Measurements from ENCODE around the gene COPG2.
"Not testable (repeated sequence)": the region's sequence is repeated elsewhere in the genome, so short reads cannot be mapped to it uniquely, and the experiment has no call there.

The COPG2 gene, protein sequence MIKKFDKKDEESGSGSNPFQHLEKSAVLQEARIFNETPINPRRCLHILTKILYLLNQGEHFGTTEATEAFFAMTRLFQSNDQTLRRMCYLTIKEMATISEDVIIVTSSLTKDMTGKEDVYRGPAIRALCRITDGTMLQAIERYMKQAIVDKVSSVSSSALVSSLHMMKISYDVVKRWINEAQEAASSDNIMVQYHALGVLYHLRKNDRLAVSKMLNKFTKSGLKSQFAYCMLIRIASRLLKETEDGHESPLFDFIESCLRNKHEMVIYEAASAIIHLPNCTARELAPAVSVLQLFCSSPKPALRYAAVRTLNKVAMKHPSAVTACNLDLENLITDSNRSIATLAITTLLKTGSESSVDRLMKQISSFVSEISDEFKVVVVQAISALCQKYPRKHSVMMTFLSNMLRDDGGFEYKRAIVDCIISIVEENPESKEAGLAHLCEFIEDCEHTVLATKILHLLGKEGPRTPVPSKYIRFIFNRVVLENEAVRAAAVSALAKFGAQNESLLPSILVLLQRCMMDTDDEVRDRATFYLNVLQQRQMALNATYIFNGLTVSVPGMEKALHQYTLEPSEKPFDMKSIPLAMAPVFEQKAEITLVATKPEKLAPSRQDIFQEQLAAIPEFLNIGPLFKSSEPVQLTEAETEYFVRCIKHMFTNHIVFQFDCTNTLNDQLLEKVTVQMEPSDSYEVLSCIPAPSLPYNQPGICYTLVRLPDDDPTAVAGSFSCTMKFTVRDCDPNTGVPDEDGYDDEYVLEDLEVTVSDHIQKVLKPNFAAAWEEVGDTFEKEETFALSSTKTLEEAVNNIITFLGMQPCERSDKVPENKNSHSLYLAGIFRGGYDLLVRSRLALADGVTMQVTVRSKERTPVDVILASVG

DNA sequence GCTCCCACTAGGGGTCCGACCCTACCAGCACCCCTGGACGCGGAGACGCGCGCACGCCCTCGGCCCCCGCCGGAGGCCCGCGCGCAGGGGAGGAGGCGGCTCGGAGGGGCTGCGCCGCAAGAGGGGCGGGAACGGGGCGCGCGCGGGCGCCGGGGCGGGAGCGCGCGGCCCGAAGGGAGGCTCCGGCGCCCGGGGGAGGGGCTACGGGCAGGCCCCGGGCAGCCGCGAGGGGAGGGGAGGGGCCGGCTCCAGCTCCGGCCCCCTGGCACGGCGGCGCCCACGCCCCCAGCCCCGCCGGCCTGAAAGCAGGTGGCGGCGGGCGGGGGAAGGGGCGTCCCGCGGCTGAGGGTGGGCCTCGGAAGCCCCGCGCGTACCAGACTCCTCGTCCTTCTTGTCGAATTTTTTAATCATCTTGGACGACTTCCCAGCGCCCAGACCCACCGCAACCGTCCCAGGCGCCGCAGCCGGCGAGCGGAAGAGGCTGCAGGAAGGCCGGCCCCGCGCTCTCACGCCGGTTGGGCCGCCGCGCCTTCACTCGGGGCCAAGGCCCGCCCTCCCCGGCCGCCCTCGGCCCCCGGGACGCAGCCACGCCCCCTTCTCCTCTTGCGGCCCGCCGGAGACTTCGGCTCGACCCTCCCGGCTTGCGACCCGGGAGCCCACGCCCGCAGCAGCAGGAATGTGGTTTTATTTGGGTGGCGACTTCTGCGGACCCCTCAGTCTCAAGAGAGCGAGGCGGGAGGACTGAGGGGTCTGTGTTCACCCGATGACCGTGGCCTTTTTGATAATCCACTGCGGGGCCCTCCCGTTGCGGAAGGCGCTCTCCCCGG lies at the start of gene COPG2:
Gene COPG2 (minus strand): TSS at position 491 of the 827 bp plus-strand sequence. CDS start 80 bp downstream, at position 411.
- ATAC-seq: peak; percentile 95
- peak; percentile 91 for DNase-seq

DNA sequence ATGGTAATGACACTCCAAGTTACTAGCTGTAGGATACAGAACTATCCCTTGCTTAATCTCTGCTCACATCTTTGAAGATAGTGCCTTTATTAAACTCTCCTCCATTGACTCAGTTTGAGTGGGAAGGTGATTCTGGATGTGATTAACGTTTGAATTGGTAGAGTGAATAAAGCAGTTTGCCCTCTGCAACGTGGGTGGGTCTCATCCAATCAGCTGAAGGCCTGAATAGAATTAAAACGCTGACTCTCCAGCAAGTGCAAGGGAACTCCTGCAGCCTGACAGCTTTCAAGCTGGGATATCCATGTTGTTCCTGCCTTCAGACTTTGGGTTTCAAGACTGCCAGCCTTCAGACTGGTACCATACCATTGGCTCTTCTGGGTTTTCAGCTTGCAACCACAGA lies 43.9 kb upstream of the COPG2 start:
- ATAC-seq: no peak
- no peak for DNase-seq

DNA sequence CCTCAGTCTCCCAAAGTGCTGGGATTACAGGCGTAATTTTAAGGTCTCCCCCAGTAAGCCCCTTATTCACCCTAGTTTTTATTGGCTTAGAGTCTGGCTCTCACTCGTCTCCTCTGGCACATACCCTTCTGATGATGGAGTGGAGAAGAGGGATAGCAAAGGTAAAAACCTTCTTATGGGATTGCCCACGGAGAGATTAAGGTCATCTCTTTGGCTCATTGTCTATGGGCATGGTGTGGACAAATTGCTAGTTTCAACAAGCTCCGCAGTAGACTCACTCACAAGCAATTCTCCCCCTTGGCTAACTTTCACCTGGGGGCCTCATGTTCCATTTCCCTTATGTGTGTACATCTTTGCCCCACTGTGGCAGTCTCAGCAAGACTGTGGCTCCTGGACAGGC lies 40.2 kb upstream of the COPG2 start:
- no peak for DNase-seq

DNA sequence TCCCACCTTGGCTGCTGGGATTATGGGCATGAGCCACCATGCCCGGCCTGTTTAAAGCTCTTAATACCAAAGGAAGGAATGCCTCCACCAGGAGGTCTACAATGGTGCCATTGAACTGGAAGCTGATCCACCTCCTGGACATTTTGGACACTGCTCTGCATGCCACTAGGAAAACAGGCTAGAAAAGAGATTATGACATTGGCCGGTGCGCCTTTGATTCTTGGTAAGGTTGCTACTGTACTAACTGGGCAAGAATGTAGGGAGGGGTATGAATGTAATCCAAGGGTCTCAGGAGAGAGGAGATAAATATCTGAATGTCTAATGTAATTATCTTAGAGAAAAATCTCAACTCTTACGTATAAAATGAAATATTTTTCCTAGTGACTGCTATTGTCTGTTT lies 39.5 kb upstream of the COPG2 start:
- DNase-seq (no peak), ATAC-seq (no peak)

More for the DNA sequence above, 40.2 kb upstream of the COPG2 start:
- no peak for ATAC-seq

DNA sequence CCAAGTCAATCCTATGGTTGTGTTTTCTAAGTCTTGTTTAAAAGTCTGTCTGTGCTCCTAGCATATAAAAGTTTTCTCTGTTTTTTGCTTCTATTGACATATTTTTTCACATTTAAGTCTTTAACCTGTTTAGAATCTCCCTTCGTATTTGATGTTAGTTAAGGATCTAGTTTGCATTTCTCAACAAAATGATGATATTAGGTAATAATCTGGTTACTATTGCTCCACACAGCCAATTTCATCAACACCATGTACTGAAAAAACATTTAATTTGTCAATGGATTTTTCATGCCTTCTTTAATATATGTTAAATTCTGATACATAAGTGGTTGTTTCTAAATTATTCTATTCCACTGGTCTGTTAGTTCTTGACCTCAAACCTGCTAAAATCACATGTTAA lies 35.3 kb upstream of the COPG2 start:
- ATAC-seq (no peak), DNase-seq (no peak)

DNA sequence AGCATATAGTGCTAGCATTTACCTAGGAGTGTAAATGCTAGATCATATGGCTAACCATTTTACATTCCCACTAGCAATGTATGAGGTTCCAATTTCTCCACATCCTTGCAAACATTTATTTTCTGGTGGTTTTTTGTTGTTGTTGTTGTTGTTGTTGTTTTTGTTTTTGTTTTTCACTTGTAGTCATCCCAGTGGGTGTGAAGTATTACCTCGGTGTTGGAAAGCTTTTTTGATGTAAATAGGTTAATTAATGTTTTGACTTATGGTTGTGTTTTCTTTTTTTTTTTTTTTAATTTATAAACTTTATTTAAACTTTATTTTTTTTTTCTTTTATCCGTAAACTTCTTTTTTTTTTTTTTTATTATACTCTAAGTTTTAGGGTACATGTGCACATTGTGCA lies 33.1 kb upstream of the COPG2 start:
- no peak for ATAC-seq
- DNase-seq: no peak

DNA sequence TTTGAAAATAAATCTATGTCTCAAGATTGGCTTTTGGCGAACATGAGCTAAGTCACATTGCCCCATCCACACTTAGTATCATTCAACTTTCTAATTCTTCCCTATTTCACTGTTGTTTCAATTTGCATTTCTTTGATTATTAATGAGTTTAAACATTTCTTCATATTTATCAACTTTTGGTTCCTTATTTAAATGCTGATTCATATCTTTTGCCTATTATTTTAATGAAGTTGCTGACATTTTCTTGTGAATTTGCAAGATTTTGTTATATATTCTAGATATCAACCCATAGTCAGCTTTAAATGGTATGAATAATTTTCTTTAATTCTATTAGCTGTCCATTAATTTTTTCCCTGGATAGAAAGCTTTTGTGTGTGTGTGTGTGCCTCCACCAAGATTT lies 32.2 kb upstream of the COPG2 start:
- DNase-seq: no peak
- ATAC-seq: no peak

DNA sequence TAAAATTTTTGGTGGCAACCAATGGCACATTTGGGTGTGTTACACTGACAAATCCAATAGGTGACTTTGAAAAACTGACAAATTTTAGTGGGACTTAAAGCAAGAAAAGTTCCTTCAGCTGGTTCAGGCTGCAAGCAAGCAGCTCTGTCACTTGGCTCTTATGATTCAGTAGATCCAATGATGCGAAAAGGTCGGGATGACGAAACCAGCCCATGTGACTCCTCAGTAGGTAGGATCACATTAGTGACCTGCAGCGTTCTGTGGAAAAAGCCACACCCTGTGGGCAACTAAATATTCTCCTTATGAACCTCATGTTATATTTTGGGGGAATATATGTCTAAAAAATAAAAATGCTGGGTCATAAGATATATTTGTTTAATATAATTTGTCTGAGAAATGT lies 31.1 kb upstream of the COPG2 start:
- DNase-seq: peak; percentile 4
- ATAC-seq: peak; percentile 43

DNA sequence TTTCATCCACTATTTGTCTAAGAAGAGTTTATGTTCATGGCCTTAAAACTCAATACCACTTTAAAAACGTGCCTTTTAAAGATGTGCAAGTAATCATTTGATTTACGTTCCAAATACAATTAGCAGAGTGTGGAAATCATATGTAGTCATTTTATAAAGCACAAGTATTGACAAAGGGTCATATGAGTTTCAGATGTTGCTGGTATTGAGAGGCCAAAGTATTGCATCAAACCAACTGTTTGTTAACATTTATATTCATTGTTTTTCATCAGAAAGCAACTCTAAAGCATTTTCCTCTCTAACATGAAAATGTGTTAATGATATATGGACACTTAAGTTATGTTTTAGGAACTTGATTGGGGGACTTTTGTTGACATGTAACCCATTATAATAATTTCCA lies 29.3 kb upstream of the COPG2 start:
- ATAC-seq (no peak), DNase-seq (no peak)

DNA sequence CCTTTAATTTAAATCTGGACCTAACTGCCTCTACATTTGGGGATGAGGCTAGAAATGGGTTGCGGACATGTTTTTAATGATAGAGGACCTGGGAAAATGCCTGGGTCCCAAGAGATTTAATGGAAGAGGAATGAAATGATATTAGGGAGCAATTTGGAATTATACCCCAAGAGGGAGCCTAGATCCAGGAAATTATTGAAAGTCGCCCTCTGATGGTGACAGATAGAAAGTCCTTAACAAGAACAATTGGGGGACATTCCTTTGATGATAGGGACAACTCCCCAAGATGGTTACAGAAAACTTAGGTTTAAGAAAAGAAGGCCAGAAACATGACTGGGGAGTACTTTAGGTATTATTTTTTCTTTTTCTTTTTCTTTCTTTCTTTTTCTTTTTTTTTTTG lies 27.3 kb upstream of the COPG2 start:
- ATAC-seq (no peak), DNase-seq (no peak)

DNA sequence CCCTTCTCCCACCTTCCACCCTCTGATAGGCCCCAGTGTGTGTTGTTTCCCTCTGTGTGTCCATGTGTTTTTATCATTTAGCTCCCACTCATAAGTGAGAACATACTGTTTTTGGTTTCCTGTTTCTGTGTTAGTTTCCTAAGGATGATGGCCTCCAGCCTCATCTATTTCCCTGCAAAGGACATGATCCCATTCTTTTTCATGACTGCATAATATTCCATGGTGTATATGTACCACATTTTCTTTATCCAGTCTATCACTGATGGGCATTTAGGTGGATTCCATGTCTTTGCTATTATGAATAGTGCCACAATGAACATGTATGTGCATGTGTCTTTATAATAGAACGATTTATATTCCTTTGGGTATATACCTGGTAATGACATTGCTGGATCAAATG lies 23.8 kb upstream of the COPG2 start:
- not testable (repeated sequence) for DNase-seq, ATAC-seq

DNA sequence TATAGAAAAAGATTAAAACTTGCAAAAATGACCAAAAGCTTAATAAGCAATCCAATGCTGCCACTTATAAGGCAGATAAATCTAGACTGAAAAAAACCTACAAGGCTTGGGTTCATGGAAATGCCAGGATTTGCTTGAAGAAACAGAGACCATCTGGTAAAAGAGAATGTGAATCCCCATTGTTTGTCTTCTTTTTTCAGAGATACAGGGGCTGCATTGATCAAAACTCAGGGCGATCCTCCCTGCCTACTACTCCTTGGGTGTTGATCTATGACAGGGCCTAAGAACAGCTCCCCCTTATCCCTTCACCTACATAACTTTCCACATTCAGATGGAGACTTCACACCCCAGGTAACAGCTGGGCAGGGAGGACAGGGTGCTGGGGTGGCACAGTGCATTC lies 21.1 kb upstream of the COPG2 start:
- DNase-seq: no peak
- no peak for ATAC-seq

DNA sequence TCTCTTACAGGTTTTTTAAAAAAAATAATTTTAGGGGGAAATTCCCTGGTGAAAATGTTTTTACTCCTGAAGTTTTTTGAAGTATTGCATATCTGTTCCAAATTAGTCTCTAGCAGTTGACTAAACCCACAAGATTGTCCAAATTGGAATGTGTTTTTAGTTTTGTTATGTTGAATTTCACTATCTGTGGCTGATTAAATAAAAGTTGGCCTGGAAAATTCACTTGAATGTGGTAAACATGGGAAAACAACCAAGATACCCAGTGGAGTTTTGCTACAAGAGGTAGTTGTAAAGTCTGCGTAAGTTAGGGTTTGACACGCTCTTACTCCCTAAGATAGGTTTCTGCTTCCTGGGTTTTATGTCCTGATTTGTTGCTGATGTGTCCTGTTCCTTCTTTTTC lies 14.5 kb upstream of the COPG2 start:
- DNase-seq (no peak), ATAC-seq (no peak)

DNA sequence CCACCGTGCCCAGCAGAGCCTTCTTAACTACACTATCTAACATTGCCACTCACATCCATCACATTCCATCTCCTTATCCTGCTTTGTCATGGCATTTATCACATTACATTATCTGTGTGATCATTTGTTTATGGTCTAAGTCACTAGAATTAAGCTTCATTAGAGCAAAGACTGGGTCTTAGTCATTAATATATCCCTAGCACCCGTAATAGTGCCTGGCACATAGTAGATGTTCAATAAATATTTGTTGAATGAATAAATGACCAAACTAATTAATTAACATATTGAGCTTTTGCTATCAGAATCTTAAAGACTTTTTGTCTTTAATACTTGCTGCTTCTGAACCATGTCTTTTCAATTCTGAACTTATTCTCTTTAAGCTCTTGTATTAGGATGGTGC lies 5.9 kb upstream of the COPG2 start:
- ATAC-seq: no peak

DNA sequence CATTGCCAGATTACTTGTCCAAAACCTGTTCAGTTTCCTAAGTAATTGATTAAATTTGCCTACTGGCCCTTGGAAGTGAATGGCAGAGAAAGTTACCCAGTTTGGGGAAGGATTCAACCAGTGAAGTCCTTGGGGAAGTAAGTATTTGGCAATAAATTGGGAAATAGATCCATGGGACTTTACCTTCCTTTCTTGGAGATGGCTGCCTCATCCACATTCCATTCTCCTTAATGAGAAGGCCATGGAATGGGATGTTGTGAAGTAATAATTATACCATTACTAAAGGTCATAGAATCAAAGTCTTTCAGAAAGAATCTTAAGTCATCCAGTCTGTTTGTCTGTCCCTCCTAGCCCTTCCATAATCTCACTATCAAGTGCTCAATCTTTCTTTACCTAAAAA lies 4.5 kb upstream of the COPG2 start:
- DNase-seq (no peak), ATAC-seq (no peak)

More for the DNA sequence above, 5.9 kb upstream of the COPG2 start:
- no peak for DNase-seq

DNA sequence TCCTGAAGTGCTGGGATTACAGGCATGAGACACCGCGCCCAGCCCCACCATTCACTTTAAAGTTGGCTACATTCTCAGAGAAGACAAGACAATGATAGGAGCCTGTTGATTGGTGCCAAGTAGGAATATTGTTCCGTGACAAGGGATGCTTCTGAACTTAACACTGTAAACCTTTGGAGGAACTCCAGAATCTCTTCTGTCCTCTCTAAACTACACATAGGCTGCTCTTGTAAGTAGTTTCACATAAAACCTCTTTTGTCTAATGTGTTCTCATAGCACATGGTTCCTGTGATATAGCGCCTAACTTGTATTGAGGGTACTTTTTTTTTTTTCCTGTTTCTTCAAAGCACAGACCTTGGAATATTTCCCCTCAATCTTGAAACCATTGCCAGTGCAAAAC lies 3.6 kb upstream of the COPG2 start:
- ATAC-seq (no peak), DNase-seq (no peak)

DNA sequence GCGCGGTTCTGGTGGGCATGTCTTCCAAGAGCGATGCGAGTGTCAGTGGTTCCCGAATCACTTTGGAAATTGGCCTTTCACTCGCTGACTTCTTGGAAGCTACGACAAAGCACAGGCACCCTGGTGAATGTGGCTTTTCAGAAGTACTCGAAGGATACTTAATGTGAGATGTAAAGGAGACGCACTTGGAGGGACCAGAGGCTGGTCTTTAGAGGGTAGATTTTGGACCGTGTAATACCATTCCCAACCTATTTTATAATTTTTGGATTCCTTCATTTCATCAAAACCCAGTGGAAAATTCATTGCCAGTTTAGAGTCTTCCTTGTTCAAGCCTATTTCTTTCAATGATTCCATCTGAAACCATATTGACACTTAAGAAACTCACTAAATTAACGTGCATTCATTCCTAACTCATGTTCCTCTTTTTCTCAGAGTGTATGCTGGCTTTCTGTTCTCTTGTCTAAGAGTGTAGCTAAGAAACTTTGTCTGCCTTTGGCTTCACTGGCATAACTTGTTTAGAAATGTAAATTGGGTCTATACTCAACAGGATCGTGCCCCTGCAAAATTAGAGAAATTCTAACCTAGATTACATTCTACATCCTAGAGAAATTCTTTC lies 645 bp upstream of the COPG2 start:
- ATAC-seq: no peak
- no peak for DNase-seq

DNA sequence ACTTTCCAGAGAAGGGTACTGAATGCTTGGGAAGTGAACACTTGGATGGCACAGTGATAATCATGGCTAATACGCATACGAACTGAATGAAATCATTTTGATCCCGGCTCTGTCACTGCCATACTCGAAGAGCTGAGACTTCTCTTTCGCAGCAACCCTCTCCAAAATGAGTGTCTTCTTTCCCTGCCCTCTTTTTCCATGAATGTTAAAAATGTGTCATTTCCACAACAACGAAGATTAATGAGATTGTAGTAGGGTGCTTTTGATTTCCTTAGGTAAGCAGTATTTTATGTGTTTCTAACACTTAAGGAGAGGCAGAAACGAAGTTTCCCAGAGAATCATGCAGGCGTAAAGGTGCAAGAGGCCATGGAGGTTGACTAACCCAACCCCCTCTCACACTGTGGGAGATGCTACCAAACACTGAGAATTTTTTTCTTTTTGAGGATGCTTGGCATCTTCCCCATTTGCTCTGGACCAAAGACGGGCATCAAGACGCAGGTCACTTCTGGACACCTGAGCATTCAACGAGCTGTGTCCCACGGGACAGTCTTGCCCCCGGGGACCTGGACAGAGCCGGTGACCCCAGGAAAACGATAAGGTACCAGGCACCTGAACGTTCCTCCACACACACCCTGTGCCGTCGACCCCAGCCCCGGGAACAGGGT lies 823 bp downstream of the COPG2 start:
- peak; percentile 14 for ATAC-seq

DNA sequence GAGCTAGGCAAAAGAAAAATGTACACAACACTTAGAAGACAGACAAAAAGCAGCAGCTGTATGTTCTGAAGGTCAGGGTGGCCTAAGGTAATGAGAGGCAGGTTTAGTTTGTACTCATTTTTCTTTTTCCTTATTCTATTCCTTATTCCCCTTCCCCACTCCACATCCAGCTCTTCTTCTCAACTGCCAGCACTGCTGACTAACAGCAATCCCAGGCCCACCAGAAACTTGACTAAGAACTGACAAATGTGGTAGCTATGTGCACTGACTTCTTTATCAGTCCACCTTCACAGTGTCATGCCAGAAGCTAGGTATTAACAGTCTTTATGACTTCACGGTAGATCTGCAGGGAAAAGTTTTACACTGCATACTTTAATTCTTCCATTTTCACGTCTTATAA lies 6.1 kb downstream of the COPG2 start:
- no peak for ATAC-seq
- no peak for DNase-seq

More for the DNA sequence above, 823 bp downstream of the COPG2 start:
- DNase-seq: no peak

DNA sequence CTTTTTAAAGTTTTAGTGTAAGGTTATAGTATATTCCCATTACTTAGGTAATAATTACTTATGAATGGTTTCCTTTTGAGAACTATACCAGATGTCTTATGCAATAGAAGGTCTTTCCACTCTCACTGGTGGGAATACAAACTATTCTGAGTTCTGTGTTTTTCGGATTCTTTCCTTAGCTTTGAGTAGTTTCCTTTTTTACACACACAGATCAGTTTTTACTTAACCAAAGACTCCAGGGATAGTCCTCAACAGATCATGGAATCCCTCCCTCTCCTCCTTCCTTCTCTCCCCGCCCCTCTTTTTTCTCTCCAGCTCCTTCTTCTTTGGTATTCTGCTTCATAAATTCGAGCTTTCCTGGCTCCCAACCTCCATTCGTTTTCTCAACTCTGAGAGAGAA lies 13.3 kb downstream of the COPG2 start:
- no peak for ATAC-seq

DNA sequence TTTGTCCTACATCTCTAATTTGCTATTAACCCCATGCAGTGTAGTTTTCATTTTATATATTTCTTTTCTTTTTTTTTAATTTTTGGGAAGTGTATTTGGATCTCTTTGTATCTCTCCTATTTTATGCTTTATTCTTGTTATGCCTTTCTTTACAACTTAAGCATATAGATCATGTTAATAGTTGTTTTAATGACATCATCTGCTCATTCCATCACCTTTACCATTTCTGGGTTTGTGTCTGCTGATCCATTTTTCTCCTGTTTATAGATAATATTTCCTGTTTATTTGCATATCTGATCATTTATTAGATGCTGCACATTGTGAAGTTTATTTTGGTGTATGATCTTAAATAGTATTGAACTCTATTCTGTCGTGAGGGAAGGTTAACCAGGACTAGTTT lies 13.7 kb downstream of the COPG2 start:
- ATAC-seq (no peak), DNase-seq (no peak)

More for the DNA sequence above, 13.3 kb downstream of the COPG2 start:
- no peak for DNase-seq

Data from stimulated activated naive CD8-positive, alpha-beta T cell treated with anti-CD3 and anti-CD28 coated beads, Interleukin-15, Interleukin-2, amounts not matched to agents 100 U/mL and 50 U/mL, for 24 hours (primary cell).